KOPT-K1 (cell line): Measurements from ENCODE around the gene TM9SF2.
"Not testable (repeated sequence)": the region's sequence is repeated elsewhere in the genome, so short reads cannot be mapped to it uniquely, and the experiment has no call there.

Source experiments
- H3K27ac ChIP-seq: fragments of 200-600 bp; sonication (generic); 2 replicates; pipeline ENCODE4 v1.5.1; 2016; ENCODE audit warnings: antibody characterized with exemption, mild to moderate bottlenecking, low read depth, low read length; ENCODE audit not compliant: poor library complexity, severe bottlenecking
- H3K36me3 ChIP-seq: fragments of 200-600 bp; sonication (generic); 2 replicates; pipeline ENCODE4 v1.5.1; 2017; ENCODE audit warnings: antibody characterized with exemption, mild to moderate bottlenecking, low read length, moderate library complexity; ENCODE audit not compliant: insufficient read depth
- H3K9me3 ChIP-seq: fragments of 200-600 bp; sonication (generic); 2 replicates; pipeline ENCODE4 v1.5.1; 2017; ENCODE audit warnings: antibody characterized with exemption, low read length, mild to moderate bottlenecking; ENCODE audit not compliant: insufficient read depth, poor library complexity, severe bottlenecking

Gene TM9SF2

GRCh38 chr13:99542788-99543406 is 41.6 kb downstream of the TM9SF2 start:
- Histone ChIP-seq H3K36me3 (peaks cover 95% of the 10 kb centered on the region), H3K27ac (no peak overlapping the region), H3K9me3 (no peaks in the 10 kb centered on the region)

DNA sequence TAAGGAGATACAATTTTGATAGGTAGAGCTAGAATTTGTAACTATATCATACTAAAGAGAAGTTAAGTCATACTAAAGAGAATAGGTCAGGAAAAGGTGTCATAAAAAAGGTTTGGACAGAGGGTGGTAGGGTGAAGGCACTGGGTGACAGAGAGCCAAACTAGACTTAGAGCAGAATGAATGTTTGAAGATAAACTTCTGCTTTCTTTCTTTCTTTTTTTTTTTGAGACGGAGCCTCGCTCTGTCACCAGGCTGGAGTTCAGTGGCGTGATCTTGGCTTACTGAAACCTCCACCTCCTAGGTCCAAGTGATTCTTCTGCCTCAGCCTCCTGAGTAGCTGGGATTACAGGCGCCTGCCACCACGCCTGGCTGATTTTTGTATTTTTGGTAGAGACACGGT is 44.1 kb downstream of the TM9SF2 start:
- H3K36me3 ChIP-seq, result peaks cover 98% of the 10 kb centered on the region

GRCh38 chr13:99545979-99546378 is 44.7 kb downstream of the TM9SF2 start:
- Histone ChIP-seq H3K36me3 (peaks cover 98% of the 10 kb centered on the region), H3K9me3 (no peaks in the 10 kb centered on the region), H3K27ac (no peak overlapping the region)

More for the DNA sequence above, 44.1 kb downstream of the TM9SF2 start:
- Histone ChIP-seq H3K9me3 (no peaks in the 10 kb centered on the region), H3K27ac (no peak overlapping the region)

DNA sequence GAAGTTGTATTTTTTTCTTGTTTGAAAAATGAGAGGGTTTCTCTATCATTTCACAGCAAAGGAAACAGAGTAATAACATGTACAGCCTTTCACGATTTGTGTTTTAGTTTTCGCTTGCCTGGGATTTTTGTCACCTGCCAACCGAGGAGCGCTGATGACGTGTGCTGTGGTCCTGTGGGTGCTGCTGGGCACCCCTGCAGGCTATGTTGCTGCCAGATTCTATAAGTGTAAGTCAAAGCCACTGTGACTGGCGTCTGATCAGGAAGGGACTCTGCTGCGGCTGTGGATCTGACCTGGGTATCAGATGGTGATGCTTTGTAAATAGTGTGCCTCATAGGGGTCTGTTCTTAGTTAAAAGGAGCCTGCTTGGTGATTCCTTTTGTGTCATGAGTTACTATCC is 45.6 kb downstream of the TM9SF2 start:
- Histone ChIP-seq H3K27ac (no peak overlapping the region), H3K36me3 (peaks cover 98% of the 10 kb centered on the region), H3K9me3 (no peaks in the 10 kb centered on the region)

DNA sequence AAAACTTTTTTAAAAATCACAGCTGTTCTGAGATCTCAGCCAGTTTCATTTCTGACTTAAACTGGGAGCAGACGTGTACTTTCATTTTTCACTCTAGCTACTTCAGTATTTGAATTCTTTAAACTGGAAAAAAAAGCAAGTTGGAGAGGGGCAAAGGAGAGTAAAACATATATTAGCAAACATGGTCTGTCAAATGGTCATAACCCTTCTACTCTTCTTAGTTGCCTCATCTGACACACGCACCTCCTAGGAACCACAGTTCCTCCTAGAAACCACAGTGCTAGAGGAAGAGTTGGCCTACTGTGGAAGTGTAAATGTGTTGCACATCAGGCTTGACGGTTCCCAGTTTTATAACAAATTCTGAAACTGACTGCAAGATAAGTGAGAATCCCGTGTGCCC is 47.2 kb downstream of the TM9SF2 start:
- H3K36me3 ChIP-seq, result peaks cover 98% of the 10 kb centered on the region
- no peaks in the 10 kb centered on the region for H3K9me3 ChIP-seq
- no peak overlapping the region for H3K27ac ChIP-seq

- H3K9me3 ChIP-seq, result no peaks in the 10 kb centered on the region
- H3K27ac ChIP-seq, result no peak overlapping the region
- peaks cover 99% of the 10 kb centered on the region for H3K36me3 ChIP-seq
Observed at GRCh38 chr13:99553033-99553432, 51.8 kb downstream of the TM9SF2 start.

DNA sequence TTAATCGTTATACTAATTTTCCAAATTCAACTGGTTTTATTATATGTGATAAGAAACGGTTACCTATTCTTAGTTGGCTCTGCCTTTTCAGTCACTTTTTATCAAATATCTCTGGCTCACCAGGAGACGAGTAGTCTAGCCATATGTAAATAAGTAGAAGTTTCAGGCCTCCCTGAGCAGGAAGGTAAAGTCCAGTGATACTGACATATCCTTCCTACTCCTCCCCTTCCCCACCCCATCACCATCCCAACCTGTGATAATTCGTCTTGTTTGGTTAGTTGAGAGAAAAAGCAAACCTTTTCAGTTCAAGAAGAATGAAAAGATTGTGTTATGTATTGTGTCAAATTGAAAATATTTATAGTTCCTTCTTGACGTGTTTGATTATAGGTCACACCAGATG is 53.9 kb downstream of the TM9SF2 start:
- Histone ChIP-seq H3K9me3 (no peaks in the 10 kb centered on the region), H3K27ac (no peak overlapping the region), H3K36me3 (peaks cover 99% of the 10 kb centered on the region)

DNA sequence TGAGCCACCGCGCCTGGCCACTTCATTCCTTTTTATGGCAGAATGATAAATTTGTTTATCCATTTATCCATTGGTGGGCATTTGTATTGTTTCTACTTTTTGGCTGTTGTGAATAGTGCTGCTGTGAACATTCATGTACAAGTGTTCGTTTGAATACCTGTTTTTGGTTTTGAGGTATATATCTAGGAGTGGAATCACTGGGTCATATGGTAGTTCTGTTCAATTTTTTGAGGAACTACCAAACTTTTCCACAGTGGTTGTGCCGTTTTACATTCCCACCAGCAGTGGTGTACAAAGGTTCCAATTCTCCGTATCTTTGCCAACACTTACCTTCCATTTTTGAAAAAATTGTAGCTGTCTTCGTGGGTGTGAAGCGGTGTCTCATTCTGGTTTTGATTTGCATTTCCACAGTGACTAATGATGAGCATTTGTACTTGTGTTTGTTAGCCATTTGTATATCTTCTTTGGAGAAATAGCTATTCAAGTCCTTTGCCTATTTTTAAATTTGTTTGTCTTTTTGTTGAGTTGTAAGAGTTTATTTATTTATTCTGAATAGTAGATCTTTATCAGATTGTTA is 55.7 kb downstream of the TM9SF2 start:
- Histone ChIP-seq H3K9me3 (no peaks in the 10 kb centered on the region), H3K27ac (no peak overlapping the region), H3K36me3 (peaks cover 96% of the 10 kb centered on the region)

GRCh38 chr13:99558570-99559180 is 57.4 kb downstream of the TM9SF2 start:
- H3K9me3 ChIP-seq, result no peaks in the 10 kb centered on the region
- peaks cover 94% of the 10 kb centered on the region for H3K36me3 ChIP-seq
- H3K27ac ChIP-seq, result no peak overlapping the region

DNA sequence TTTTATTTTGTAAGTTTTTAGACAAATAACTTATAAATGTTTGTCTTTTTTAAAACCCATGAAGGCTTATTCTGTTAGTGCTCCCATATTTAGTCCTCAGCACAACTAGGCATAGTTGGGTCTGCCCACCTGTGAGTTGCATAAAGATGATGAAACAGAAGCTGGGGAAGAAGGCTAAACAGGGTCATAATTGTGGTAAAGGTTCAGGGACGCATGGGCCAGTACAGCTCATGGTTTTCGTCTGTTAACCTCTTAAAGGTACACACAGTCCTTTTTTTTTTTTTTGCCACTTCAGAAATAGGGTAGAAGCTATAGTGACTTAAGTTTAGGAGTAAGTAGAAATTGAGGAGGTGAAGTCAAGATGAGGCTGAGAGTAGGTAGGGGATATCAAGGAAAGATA is 58.3 kb downstream of the TM9SF2 start:
- peaks cover 94% of the 10 kb centered on the region for H3K36me3 ChIP-seq
- H3K9me3 ChIP-seq, result no peaks in the 10 kb centered on the region
- no peak overlapping the region for H3K27ac ChIP-seq

DNA sequence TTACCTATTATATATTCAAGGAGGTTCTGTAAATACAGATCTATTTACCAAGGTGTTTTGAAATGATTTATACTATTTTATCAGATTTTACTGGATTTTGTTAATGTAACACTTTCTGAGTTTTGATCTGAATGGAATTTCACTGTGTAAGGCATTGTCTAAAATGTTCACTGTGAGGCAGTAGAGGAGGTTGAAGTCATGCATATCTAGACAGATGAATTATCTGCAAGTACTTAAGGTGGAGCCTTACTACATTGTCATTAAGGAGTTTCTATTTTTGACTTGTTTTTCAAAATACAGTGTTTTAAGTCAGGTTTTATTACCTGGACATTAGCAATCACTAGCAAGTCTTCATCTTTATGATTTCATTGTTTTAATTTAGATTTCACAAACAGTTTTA is 62.1 kb downstream of the TM9SF2 start:
- Histone ChIP-seq H3K9me3 (peaks cover 18% of the 10 kb centered on the region), H3K36me3 (peaks cover 83% of the 10 kb centered on the region), H3K27ac (no peak overlapping the region)

DNA sequence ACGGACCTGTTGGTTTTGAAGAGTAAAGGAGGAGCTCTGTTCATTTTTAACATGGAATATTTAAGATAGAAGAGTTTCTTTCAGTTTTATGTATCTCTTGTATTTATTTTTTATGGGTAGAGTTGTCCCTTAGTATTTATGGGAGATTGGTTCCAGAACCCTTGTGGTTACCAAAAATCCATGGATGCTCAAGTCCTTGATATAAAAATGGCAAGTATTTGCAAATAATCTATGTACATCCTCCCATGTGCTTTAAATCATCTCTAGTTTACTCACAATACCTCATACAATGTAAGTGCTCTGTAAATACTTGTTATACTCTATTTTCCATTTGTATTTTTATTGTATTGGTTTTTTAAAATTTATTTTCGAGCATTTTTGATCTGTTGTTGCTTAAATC is 63.1 kb downstream of the TM9SF2 start:
- H3K27ac ChIP-seq, result no peak overlapping the region
- H3K36me3 ChIP-seq, result peaks cover 73% of the 10 kb centered on the region
- H3K9me3 ChIP-seq, result peaks cover 27% of the 10 kb centered on the region

GRCh38 chr13:99565478-99566124 is 64.3 kb downstream of the TM9SF2 start:
- Histone ChIP-seq H3K9me3 (peaks cover 30% of the 10 kb centered on the region), H3K27ac (no peak overlapping the region), H3K36me3 (peaks cover 63% of the 10 kb centered on the region)

DNA sequence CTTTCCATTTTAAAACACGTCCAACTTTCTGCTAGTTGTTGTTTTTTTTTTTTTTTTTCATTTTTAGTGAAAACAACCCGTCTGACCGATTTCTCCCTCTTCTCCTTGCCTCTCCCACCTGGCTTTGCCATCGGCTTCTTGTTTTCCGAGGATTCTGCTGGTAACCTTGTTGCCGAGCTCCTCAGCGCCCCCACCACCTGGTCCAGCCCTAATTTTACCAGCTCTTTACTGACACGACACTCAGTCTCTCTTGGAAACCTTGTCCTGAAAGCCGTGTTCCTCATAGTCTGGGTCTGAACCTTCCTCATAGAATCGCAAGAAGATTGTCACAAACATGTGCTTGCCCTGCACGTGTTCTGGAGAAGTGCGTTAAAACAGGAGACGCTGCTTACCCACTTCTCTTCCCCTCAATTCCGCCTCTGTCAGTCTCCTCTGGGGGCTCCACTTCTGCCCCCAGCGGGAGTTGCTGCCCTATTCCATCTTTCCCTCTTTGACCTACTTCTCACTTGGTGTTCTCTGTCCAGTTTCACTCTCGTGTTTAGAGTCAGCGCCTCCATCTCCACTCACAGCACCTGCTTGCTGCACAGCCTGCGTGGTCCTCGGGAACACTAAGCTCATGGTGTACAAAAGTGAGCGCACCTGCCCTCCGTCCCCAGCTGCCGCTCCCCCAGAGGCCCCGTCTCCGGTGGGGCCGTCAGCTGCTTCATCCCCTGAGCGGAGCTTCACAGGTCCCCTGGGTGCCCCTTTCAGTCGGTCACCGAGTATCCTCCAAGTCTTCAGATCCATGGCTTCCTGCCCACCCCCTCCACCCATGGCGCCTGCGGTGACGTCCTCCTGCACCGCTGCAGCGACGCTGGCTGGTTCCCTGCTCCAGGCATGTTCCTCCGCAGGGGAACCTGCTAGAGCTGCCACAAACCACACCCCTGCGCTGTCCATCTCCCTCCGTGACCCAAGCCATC is 65.1 kb downstream of the TM9SF2 start:
- no peak overlapping the region for H3K27ac ChIP-seq
- peaks cover 30% of the 10 kb centered on the region for H3K9me3 ChIP-seq
- peaks cover 56% of the 10 kb centered on the region for H3K36me3 ChIP-seq

- Histone ChIP-seq H3K9me3 (peaks cover 30% of the 10 kb centered on the region), H3K36me3 (peaks cover 32% of the 10 kb centered on the region)
- H3K27ac ChIP-seq, result not testable (repeated sequence)
Observed at GRCh38 chr13:99568901-99569300, 67.6 kb downstream of the TM9SF2 start.
